Measurements from ENCODE around the gene FIP1L1. TPM values are rescaled to one million over a fixed set of nuclear protein-coding genes. Genes with fewer than 3 reads are reported as not detected.

The FIP1L1 gene
- total and polyA plus RNA-seq, 10 of the 15 experiments (the other 5 are each of a cell fraction or from before 2014, with no cell fraction given): 28.1 to 110 (median 59.4) TPM

GRCh38 chr4:53483250-53483649 is 105.8 kb downstream of the FIP1L1 start:
- ChIA-PET POLR2A (no interaction called here), CTCF (no interaction called here), RAD21 (ENCODE audit: unreplicated experiment) (no interaction called here), SMC1A (ENCODE audit: uncharacterized antibody, unreplicated experiment) (interaction anchor here (0.6 kb wide), 1 partner anchor 33 kb away, joined by 3 read pairs; no protein-coding TSS in a partner anchor)
- no peaks in the 10 kb centered on the region for H3K36me3 ChIP-seq (ENCODE audit: control insufficient read depth in 2 of 2, insufficient read depth in 2 of 2, low read length in 1 of 2)
- H3K4me1 ChIP-seq (ENCODE audit: control insufficient read depth, insufficient read depth, low read length): no peaks in the 10 kb centered on the region
- no peak overlapping the region for H3K27ac ChIP-seq (ENCODE audit: control insufficient read depth, insufficient read depth)
- in situ Hi-C loops (cut with MboI) (loop anchor here (10.0 kb wide), 1 partner anchor 732 kb away; no protein-coding TSS in a partner anchor), intact Hi-C loops (cut with micrococcal nuclease; ENCODE audit: unreplicated experiment) (no loop called here)
- no peak for ATAC-seq
- no peaks in the 10 kb centered on the region for H4K20me1 ChIP-seq (ENCODE audit: control insufficient read depth, insufficient read depth)
- H3K79me2 ChIP-seq (ENCODE audit: control insufficient read depth, insufficient read depth, low read length): no peaks in the 10 kb centered on the region
- no peak for FAIRE-seq
- TF ChIP-seq CUX1 (IDR thresholded peaks at IDR 0.05; ENCODE audit: insufficient replicate concordance, low read depth, low read length) (no peak), POLR2AphosphoS5 (IDR thresholded peaks at IDR 0.05; ENCODE audit: low read length) (no peak), TBL1XR1 (IDR thresholded peaks at IDR 0.05; ENCODE audit: low read depth, low read length) (no peak), IKZF1 (conservative IDR thresholded peaks at IDR 0.05) (no peak), MYC (IDR thresholded peaks at IDR 0.05; ENCODE audit: insufficient read depth, insufficient read length, insufficient replicate concordance, low read length, severe bottlenecking) (no peak), BCL3 (IDR thresholded peaks at IDR 0.05; ENCODE audit: borderline replicate concordance, insufficient read depth, low read depth, low read length, poor library complexity, severe bottlenecking) (no peak), IRF4 (IDR thresholded peaks at IDR 0.05; ENCODE audit: low read depth, low read length) (no peak), CBX3 (IDR thresholded peaks at IDR 0.05; ENCODE audit: borderline replicate concordance, low read depth) (no peak), BHLHE40 (IDR thresholded peaks at IDR 0.05; ENCODE audit: borderline replicate concordance in 1 of 2, low read depth in 2 of 2, low read length in 1 of 2) (no peak), ZNF274 (IDR thresholded peaks at IDR 0.05; ENCODE audit: insufficient read depth, insufficient read length) (no peak), YY1 (IDR thresholded peaks at IDR 0.05; ENCODE audit: low read depth, low read length) (no peak), SRF (IDR thresholded peaks at IDR 0.05; ENCODE audit: low read depth in 2 of 2, low read length in 2 of 2) (no peak)
- TF ChIP-seq, protein P1, sequence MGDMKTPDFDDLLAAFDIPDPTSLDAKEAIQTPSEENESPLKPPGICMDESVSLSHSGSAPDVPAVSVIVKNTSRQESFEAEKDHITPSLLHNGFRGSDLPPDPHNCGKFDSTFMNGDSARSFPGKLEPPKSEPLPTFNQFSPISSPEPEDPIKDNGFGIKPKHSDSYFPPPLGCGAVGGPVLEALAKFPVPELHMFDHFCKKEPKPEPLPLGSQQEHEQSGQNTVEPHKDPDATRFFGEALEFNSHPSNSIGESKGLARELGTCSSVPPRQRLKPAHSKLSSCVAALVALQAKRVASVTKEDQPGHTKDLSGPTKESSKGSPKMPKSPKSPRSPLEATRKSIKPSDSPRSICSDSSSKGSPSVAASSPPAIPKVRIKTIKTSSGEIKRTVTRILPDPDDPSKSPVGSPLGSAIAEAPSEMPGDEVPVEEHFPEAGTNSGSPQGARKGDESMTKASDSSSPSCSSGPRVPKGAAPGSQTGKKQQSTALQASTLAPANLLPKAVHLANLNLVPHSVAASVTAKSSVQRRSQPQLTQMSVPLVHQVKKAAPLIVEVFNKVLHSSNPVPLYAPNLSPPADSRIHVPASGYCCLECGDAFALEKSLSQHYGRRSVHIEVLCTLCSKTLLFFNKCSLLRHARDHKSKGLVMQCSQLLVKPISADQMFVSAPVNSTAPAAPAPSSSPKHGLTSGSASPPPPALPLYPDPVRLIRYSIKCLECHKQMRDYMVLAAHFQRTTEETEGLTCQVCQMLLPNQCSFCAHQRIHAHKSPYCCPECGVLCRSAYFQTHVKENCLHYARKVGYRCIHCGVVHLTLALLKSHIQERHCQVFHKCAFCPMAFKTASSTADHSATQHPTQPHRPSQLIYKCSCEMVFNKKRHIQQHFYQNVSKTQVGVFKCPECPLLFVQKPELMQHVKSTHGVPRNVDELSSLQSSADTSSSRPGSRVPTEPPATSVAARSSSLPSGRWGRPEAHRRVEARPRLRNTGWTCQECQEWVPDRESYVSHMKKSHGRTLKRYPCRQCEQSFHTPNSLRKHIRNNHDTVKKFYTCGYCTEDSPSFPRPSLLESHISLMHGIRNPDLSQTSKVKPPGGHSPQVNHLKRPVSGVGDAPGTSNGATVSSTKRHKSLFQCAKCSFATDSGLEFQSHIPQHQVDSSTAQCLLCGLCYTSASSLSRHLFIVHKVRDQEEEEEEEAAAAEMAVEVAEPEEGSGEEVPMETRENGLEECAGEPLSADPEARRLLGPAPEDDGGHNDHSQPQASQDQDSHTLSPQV (IDR thresholded peaks at IDR 0.05): no peak
- no peak overlapping the region for H2AFZ ChIP-seq (ENCODE audit: control insufficient read depth, low read depth, low read length)
- no peaks in the 10 kb centered on the region; the same call in 2 of the 3 replicates for H3K9me3 ChIP-seq (replicated peaks; ENCODE audit: control insufficient read depth, insufficient read depth, low read length)
- H3K4me2 ChIP-seq (ENCODE audit: control insufficient read depth, insufficient read depth): no peak overlapping the region
- no peak overlapping the region for H3K9ac ChIP-seq (ENCODE audit: control insufficient read depth, insufficient read depth, low read length)
- 8% methylated on average over 1 of the region's 1 CpG for WGBS (ENCODE audit: insufficient coverage, insufficient replicate concordance, low lambda C conversion rate, missing lambda C conversion rate)
- no peak overlapping the region for H3K4me3 ChIP-seq
- BruUV-seq (replicated peaks): no TSS peak
- no peak for DNase-seq (ENCODE audit: low read depth, low spot score)
- H3K27me3 ChIP-seq (replicated peaks in 1 of 2; ENCODE audit: control insufficient read depth in 2 of 2, insufficient read depth in 2 of 2, low read length in 1 of 2): peaks cover 0 to 3% of the 10 kb centered on the region in 2 experiments; a peak in 2 of 4 replicates

Data from GM12878 (cell line).